ENCODE measurements around the gene IPO4.

DNA sequence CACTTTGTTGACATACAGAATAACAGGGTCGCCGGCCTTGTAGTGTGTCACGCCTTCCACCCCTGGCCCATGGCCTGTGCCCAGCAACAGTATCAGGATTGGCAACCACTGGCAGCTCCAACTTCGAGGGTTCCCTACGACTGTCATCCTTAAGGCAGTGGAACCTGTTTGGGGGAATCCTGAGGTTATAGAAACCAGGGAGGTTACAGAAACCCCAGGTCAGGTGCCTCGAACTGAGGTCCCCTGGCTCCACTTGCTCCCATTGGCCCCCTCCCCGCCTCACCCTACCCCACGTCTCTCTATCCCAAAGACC is 6.2 kb upstream of the IPO4 start:
- TF ChIP-seq POLR2A (IDR thresholded peaks at IDR 0.05; ENCODE audit: low read depth, low read length) (no peak), POLR2AphosphoS5 (IDR thresholded peaks at IDR 0.05; ENCODE audit: low read depth, low read length) (no peak), TAF1 (IDR thresholded peaks at IDR 0.05; ENCODE audit: borderline replicate concordance, low read depth, low read length) (no peak)

All from GM12892 (cell line).